ENCODE data around the gene MLKL.

The MLKL gene

DNA sequence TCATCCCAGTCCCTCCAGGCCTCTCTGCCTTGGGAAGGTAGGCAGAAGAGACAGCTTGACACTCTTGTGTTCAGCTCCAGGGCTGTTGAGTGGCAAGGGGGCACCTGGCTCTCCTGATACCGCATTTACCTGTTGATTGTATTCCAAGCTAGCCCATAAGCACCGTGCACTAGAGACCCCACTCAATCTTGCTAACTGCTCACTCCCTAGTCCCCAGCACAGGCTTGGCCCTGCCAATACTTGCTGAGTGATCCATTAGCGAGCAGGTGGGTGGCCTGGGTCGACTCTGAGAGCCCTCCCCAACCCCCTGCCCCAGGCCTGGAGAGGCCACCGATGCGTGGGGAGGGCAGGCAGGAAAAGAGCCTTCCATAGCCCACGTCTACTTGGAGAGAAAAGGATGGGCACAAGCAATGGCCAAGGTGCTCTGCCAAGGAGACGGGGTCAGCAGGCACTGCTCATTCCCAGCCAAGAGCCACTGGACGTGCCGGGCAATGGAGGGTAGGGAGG, 44.5 kb upstream of the MLKL start:
- no peak overlapping the region for H3K4me3 ChIP-seq (ENCODE audit: low read depth, low read length)
- DNase-seq (ENCODE audit: low read depth): no peak
- TF ChIP-seq, protein P1, sequence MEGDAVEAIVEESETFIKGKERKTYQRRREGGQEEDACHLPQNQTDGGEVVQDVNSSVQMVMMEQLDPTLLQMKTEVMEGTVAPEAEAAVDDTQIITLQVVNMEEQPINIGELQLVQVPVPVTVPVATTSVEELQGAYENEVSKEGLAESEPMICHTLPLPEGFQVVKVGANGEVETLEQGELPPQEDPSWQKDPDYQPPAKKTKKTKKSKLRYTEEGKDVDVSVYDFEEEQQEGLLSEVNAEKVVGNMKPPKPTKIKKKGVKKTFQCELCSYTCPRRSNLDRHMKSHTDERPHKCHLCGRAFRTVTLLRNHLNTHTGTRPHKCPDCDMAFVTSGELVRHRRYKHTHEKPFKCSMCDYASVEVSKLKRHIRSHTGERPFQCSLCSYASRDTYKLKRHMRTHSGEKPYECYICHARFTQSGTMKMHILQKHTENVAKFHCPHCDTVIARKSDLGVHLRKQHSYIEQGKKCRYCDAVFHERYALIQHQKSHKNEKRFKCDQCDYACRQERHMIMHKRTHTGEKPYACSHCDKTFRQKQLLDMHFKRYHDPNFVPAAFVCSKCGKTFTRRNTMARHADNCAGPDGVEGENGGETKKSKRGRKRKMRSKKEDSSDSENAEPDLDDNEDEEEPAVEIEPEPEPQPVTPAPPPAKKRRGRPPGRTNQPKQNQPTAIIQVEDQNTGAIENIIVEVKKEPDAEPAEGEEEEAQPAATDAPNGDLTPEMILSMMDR (IDR thresholded peaks at IDR 0.05; ENCODE audit: low read depth, low read length): no peak
- no peak for TF ChIP-seq POLR2A (IDR thresholded peaks at IDR 0.05; ENCODE audit: extremely low read depth, insufficient read length)
- no peak for TF ChIP-seq MYC (IDR thresholded peaks at IDR 0.05; ENCODE audit: low read depth, low read length)
- TF ChIP-seq, protein P2, sequence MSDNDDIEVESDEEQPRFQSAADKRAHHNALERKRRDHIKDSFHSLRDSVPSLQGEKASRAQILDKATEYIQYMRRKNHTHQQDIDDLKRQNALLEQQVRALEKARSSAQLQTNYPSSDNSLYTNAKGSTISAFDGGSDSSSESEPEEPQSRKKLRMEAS (IDR thresholded peaks at IDR 0.05; ENCODE audit: low read depth, low read length): no peak

DNA sequence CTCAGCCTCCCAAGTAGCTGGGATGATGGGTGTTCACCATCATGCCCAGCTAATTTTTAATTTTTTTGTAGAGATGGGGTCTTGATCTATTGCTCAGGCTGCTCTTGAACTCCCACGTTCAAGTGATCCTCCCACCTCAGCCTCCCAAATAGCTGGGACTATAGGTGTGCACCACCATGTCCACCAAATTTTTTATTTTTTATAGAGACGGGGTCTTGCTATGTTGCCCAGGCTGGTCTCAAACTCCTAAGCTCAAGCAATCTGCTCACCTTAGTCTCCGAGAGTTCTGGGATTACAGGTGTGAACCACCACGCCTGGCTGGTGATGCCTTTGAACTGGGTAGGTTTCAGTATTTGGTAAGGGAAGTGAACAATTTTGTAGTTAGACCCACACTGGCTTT, 43.9 kb upstream of the MLKL start:
- no peak for DNase-seq (ENCODE audit: low read depth)
- H3K4me3 ChIP-seq (ENCODE audit: low read depth, low read length): no peak overlapping the region
- TF ChIP-seq POLR2A (IDR thresholded peaks at IDR 0.05; ENCODE audit: extremely low read depth, insufficient read length) (no peak), MYC (IDR thresholded peaks at IDR 0.05; ENCODE audit: low read depth, low read length) (no peak)
- TF ChIP-seq, protein P2 (IDR thresholded peaks at IDR 0.05; ENCODE audit: low read depth, low read length): no peak
- TF ChIP-seq, protein P1 (IDR thresholded peaks at IDR 0.05; ENCODE audit: low read depth, low read length): no peak

DNA sequence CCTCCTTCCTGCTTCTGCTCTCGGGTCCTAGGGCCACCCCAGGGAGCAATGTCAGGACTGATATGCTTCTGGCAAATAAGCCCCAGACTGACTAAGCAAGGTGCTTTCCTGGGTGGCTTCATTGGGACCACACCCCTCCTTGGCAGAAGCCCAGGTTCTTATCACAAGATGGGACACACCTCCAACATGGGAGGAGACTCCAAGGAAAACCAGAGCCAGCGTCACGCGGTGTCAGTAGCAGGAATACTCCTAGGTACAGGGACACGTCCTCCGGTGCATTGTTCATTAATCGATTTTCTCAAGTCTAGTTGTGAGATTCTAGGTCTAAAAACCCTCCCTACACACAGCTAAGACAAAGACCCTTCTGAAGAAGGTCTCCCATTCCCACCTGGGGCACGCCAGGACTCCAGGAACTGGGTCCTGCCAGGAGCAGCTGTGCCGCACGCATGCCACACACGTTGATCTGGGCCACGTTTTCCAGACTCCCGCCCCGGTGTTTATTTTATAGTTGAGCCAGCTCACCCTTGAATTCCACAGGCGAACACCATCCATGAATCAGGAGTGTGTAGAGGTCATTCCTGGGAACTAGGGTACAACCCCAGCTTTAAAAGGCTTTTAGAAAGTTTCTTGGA, 43.1 kb upstream of the MLKL start:
- H3K4me3 ChIP-seq (ENCODE audit: low read depth, low read length): no peak overlapping the region
- TF ChIP-seq MYC (IDR thresholded peaks at IDR 0.05; ENCODE audit: low read depth, low read length) (no peak), POLR2A (IDR thresholded peaks at IDR 0.05; ENCODE audit: extremely low read depth, insufficient read length) (no peak)
- TF ChIP-seq, protein P1 (IDR thresholded peaks at IDR 0.05; ENCODE audit: low read depth, low read length): no peak
- TF ChIP-seq, protein P2 (IDR thresholded peaks at IDR 0.05; ENCODE audit: low read depth, low read length): no peak
- DNase-seq (ENCODE audit: low read depth): no peak

DNA sequence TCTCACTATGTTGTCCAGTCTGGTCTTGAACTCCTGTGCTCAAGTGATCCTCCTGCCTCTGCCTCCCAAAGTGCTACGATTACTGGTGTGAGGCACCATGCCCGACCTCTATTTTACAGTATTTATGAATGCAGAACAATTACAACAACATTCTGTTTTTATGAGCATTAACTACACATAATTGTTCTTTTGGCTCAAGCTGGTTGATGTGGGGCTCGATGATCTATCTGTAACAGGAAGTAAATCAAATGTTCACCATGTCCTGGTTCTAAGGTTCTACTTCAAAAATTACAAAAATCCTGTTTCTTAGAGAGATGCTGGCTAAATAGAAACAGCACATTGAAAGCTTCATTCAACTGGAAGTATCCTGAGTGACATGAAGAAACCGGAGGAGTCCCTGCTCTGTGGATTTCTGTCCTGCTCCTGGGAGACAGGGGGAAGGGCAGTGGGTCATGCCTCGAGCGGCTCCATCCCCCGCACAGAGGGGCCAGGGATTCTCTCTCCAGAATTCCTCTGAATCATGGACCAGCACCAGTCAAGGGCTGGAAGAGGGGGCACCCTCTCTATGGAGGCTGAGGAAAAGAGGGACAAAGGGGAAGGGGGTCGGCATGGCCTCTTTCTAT, 42.5 kb upstream of the MLKL start:
- DNase-seq (ENCODE audit: low read depth): no peak
- TF ChIP-seq, protein P2 (IDR thresholded peaks at IDR 0.05; ENCODE audit: low read depth, low read length): no peak
- H3K4me3 ChIP-seq (ENCODE audit: low read depth, low read length): no peak overlapping the region

DNA sequence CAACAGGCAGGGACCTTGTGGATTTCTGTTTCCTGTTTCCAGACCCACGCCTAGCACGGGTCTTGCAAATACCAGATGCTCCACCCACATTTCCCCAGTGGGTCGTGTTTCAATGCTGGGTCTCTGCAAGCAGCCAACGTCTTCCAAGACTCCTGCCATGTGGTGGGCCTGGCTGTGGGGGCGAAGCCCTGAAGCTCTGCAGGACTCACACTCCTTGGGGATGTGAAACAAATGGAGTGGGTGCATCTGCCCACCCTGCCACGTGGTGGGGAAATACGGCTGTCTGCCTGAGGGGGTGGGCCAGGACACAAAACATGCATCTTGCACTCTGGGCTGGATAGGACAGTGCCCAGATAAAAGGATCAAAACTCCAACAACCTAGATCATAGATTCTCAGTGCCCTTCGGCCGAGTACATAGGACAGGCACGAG, 41.4 kb upstream of the MLKL start:
- no peak overlapping the region for H3K4me3 ChIP-seq (ENCODE audit: low read depth, low read length)
- peak; percentile 71 for DNase-seq (ENCODE audit: low read depth)
- TF ChIP-seq, protein P2 (IDR thresholded peaks at IDR 0.05; ENCODE audit: low read depth, low read length): peak; percentile 17; the same call in 1 of the 2 replicates
- TF ChIP-seq, protein P1 (IDR thresholded peaks at IDR 0.05; ENCODE audit: low read depth, low read length): no peak

DNA sequence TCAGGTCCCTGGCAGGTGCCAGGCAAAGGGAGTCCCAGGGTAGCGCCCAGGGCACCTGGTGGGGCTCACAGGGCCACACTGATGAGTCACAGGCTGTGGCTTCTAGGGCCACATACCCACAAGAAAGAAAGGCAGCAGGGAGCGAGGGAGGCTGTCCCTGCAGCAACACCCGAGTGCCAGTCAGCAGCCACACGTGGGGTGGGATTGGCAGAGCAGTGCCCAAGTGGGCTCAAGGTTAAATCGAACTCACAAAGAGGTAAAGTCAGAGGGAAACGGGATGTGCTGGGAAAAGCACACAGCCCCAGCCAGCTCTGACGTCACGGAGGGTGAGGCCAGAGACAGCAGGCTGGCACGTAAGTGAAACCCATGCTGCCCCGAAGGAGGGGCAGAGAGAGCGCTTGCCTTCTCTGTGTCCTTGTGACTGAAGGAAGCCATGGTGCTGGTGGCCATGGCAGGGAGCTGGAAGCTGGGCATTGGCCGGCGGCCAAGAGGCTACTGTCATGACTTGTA, 40.2 kb upstream of the MLKL start:
- peak; percentile 25 for DNase-seq (ENCODE audit: low read depth)
- H3K4me3 ChIP-seq (ENCODE audit: low read depth, low read length): no peak overlapping the region
- TF ChIP-seq, protein P1 (IDR thresholded peaks at IDR 0.05; ENCODE audit: low read depth, low read length): no peak

Data from NB4 (cell line).